Esophagus muscularis mucosa (tissue), 2 donors: ENCODE data around the gene CILP2.

Source experiments
- EP300 ChIP-seq: sonication (generic); formaldehyde crosslinking; IDR thresholded peaks from one replicate; pipeline ENCODE4 v1.6.1; 2017; ENCODE audit warnings: antibody characterized with exemption
- POLR2A ChIP-seq: fragments of 450-650 bp; IDR thresholded peaks from one replicate; pipeline ENCODE4 v1.6.1; 2017; ENCODE audit warnings: antibody characterized with exemption, moderate library complexity, mild to moderate bottlenecking, low read depth

DNA sequence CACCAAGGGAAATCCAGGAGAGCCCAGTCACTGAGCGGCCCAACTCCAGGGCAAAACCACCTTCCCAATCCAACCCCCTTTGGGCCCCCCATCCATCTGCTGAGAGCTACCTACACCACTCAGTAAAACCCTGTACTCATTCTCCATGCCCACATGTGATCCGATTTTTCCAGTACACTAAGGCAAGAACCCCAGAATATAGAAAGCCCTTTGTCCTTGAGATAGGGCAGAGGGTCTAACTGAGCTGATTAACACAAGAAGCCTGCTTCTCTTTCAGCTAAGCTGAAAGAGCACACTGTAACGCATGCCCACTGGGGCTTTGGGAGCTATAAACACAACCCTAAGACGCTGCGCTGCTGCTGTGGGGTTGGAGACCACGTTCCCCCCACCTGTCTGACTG, 44.4 kb downstream of the CILP2 start:
- no peak for TF ChIP-seq POLR2A
- no peak for TF ChIP-seq EP300
